Measurements from ENCODE around the gene IRX4. TPM values are rescaled to one million over a fixed set of nuclear protein-coding genes. Genes with fewer than 3 reads are reported as not detected.

IRX4 gene
- total and polyA plus RNA-seq, 2 experiments from 2014 or later: 0.82 to 1.7 TPM

DNA sequence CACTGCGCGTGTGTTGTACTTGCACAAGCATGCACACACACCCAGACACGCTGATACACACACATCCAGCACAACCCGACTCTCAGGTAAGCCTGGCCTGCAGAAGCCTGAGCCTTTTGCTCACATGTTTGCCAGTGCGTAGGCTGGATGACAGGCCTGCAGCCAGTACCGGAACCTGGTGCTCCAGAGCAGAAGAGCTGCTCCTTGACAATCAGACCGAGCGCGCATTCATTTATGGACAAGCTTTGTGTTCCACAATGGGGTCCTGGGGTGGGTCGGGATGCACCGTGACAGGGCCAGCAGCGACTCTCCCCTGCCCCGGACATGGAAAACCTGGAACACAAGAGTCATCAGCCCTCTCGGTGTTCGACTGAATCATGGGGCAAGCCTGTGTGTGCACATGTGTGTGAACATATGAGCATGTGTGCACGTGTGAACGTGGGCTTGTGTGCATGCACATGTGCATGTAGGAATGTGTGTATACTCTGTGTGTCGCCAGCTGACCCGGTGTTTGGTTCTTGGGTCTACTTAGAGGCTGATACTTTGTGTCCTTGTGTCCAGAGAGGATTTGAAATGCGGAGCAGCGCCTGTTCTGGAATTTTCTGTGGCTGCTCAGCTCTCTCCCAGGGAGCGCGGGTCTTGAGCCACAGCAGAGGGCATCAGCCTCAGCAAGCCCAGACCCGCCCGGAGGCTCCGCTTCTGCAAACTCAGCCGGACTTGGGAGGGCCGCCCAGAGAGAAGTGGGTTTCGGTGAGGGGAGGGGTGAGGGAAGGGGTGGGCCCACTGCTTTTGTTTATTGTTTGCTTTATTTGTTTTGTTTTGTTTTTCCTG lies 32.2 kb downstream of the IRX4 start:
- Mint-ChIP-seq H3K27ac (no peak overlapping the region), H3K9me3 (no peaks in the 10 kb centered on the region), H3K36me3 (ENCODE audit: low read depth) (no peaks in the 10 kb centered on the region), H3K27me3 (ENCODE audit: insufficient read depth, low read depth, poor library complexity) (peaks cover 64% of the 10 kb centered on the region), H3K4me3 (peak overlapping the region; percentile 75), H3K4me1 (peaks cover 21% of the 10 kb centered on the region)
- no peaks in the 10 kb centered on the region for H3K9me2 ChIP-seq (ENCODE audit: insufficient read depth)
- ATAC-seq (peak; percentile 54), DNase-seq (ENCODE audit: low spot score) (peak; percentile 47)
- H3K4me2 ChIP-seq: peak overlapping the region; percentile 91
- no peak overlapping the region for H3K27ac ChIP-seq (ENCODE audit: low read depth)
- no peaks in the 10 kb centered on the region for H3F3A ChIP-seq (replicated peaks; ENCODE audit: low read depth)
- peak overlapping the region; percentile 97 for H2AFZ ChIP-seq
- H4K20me1 ChIP-seq (replicated peaks; ENCODE audit: insufficient read depth): no peaks in the 10 kb centered on the region
- peaks cover 41% of the 10 kb centered on the region for H3K27me3 ChIP-seq (ENCODE audit: insufficient read depth)
- no peak for TF ChIP-seq NANOG (IDR thresholded peaks at IDR 0.05; ENCODE audit: borderline replicate concordance)
- TF ChIP-seq, protein P1, sequence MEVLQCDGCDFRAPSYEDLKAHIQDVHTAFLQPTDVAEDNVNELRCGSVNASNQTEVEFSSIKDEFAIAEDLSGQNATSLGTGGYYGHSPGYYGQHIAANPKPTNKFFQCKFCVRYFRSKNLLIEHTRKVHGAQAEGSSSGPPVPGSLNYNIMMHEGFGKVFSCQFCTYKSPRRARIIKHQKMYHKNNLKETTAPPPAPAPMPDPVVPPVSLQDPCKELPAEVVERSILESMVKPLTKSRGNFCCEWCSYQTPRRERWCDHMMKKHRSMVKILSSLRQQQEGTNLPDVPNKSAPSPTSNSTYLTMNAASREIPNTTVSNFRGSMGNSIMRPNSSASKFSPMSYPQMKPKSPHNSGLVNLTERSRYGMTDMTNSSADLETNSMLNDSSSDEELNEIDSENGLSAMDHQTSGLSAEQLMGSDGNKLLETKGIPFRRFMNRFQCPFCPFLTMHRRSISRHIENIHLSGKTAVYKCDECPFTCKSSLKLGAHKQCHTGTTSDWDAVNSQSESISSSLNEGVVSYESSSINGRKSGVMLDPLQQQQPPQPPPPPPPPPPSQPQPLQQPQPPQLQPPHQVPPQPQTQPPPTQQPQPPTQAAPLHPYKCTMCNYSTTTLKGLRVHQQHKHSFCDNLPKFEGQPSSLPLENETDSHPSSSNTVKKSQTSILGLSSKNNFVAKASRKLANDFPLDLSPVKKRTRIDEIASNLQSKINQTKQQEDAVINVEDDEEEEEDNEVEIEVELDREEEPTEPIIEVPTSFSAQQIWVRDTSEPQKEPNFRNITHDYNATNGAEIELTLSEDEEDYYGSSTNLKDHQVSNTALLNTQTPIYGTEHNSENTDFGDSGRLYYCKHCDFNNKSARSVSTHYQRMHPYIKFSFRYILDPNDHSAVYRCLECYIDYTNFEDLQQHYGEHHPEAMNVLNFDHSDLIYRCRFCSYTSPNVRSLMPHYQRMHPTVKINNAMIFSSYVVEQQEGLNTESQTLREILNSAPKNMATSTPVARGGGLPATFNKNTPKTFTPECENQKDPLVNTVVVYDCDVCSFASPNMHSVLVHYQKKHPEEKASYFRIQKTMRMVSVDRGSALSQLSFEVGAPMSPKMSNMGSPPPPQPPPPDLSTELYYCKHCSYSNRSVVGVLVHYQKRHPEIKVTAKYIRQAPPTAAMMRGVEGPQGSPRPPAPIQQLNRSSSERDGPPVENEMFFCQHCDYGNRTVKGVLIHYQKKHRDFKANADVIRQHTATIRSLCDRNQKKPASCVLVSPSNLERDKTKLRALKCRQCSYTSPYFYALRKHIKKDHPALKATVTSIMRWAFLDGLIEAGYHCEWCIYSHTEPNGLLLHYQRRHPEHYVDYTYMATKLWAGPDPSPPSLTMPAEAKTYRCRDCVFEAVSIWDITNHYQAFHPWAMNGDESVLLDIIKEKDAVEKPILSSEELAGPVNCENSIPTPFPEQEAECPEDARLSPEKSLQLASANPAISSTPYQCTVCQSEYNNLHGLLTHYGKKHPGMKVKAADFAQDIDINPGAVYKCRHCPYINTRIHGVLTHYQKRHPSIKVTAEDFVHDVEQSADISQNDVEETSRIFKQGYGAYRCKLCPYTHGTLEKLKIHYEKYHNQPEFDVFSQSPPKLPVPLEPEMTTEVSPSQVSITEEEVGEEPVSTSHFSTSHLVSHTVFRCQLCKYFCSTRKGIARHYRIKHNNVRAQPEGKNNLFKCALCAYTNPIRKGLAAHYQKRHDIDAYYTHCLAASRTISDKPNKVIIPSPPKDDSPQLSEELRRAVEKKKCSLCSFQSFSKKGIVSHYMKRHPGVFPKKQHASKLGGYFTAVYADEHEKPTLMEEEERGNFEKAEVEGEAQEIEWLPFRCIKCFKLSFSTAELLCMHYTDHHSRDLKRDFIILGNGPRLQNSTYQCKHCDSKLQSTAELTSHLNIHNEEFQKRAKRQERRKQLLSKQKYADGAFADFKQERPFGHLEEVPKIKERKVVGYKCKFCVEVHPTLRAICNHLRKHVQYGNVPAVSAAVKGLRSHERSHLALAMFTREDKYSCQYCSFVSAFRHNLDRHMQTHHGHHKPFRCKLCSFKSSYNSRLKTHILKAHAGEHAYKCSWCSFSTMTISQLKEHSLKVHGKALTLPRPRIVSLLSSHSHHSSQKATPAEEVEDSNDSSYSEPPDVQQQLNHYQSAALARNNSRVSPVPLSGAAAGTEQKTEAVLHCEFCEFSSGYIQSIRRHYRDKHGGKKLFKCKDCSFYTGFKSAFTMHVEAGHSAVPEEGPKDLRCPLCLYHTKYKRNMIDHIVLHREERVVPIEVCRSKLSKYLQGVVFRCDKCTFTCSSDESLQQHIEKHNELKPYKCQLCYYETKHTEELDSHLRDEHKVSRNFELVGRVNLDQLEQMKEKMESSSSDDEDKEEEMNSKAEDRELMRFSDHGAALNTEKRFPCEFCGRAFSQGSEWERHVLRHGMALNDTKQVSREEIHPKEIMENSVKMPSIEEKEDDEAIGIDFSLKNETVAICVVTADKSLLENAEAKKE (CRISPR knock-in tag; IDR thresholded peaks at IDR 0.05): no peak
- H3K79me2 ChIP-seq (replicated peaks; ENCODE audit: insufficient read depth): no peaks in the 10 kb centered on the region
- H3K4me1 ChIP-seq (ENCODE audit: insufficient read depth): no peaks in the 10 kb centered on the region; the same call in 1 of the 2 replicates
- H3K4me3 ChIP-seq: peak overlapping the region; percentile 60
- no peaks in the 10 kb centered on the region for H3K36me3 ChIP-seq (ENCODE audit: insufficient read depth)

DNA sequence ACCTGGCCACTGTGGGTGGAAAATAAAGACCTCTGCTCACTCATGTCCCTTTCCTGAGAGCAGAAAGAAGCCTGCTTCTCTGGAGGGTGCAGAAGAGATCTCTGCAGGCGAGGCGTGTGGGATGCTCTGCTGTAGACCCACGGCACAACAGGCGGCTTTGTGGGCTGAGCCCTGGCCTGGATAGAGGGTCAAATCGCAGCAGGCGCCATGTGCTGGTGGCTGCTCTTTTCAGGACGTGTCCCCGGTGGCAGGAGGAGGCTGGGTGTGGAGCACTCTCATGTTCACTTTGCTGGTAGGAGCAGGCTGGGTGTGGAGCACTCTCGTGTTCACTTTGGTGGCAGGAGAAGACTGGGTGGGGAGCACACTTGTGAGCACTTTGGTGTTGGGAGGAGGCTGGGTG lies 35.1 kb downstream of the IRX4 start:
- Mint-ChIP-seq H3K36me3 (ENCODE audit: low read depth) (no peaks in the 10 kb centered on the region), H3K27ac (no peak overlapping the region), H3K4me3 (no peak overlapping the region)

More for the DNA sequence above, 35.1 kb downstream of the IRX4 start:
- no peaks in the 10 kb centered on the region for H3K79me2 ChIP-seq (replicated peaks; ENCODE audit: insufficient read depth)
- TF ChIP-seq, protein P1 (CRISPR knock-in tag; IDR thresholded peaks at IDR 0.05): no peak
- TF ChIP-seq EZH2 (IDR thresholded peaks at IDR 0.05; ENCODE audit: low read depth, unreplicated experiment): no peak
- no peak for TF ChIP-seq CREB1 (CRISPR knock-in tag; IDR thresholded peaks at IDR 0.05; ENCODE audit: low read depth)
- TF ChIP-seq ZNF331 (CRISPR knock-in tag; IDR thresholded peaks at IDR 0.05; ENCODE audit: low read depth): no peak
- H3K36me3 ChIP-seq (ENCODE audit: insufficient read depth): no peaks in the 10 kb centered on the region
- H3K4me1 Mint-ChIP-seq: peaks cover 17% of the 10 kb centered on the region
- no peak overlapping the region for H2AFZ ChIP-seq
- 0 out of 2 replicates have a peak, but pooled peaks cover 3% of the 10 kb centered on the region for H3K9me2 ChIP-seq (ENCODE audit: insufficient read depth)
- no peaks in the 10 kb centered on the region for H3F3A ChIP-seq (replicated peaks; ENCODE audit: low read depth)
- H4K20me1 ChIP-seq (replicated peaks; ENCODE audit: insufficient read depth): no peaks in the 10 kb centered on the region
- no peak overlapping the region for H3K4me3 ChIP-seq
- H3K27me3 Mint-ChIP-seq (ENCODE audit: insufficient read depth, low read depth, poor library complexity): peaks cover 51% of the 10 kb centered on the region
- no peaks in the 10 kb centered on the region for H3K9me3 Mint-ChIP-seq
- no peaks in the 10 kb centered on the region; the same call in 1 of the 2 replicates for H3K4me1 ChIP-seq (ENCODE audit: insufficient read depth)
- DNase-seq (ENCODE audit: low spot score) (no peak), ATAC-seq (no peak)
- H3K27ac ChIP-seq (ENCODE audit: low read depth): no peak overlapping the region
- H3K27me3 ChIP-seq (ENCODE audit: insufficient read depth): peaks cover 36% of the 10 kb centered on the region
- H3K4me2 ChIP-seq: no peak overlapping the region

All from GM23338 (cell line).